HCEC 1CT (cell line): ENCODE results near the gene HDAC4.

Source experiments
- DNase-seq: peaks from one replicate; pipeline ENCODE4 v3.0.0-alpha.2; 2017

The HDAC4 gene

GRCh38 chr2:239305771-239306170 lies 95.0 kb downstream of the HDAC4 start:
- no peak for DNase-seq

GRCh38 chr2:239305222-239305575 lies 95.6 kb downstream of the HDAC4 start:
- no peak for DNase-seq

GRCh38 chr2:239304533-239305221 lies 96.1 kb downstream of the HDAC4 start:
- no peak for DNase-seq

DNA sequence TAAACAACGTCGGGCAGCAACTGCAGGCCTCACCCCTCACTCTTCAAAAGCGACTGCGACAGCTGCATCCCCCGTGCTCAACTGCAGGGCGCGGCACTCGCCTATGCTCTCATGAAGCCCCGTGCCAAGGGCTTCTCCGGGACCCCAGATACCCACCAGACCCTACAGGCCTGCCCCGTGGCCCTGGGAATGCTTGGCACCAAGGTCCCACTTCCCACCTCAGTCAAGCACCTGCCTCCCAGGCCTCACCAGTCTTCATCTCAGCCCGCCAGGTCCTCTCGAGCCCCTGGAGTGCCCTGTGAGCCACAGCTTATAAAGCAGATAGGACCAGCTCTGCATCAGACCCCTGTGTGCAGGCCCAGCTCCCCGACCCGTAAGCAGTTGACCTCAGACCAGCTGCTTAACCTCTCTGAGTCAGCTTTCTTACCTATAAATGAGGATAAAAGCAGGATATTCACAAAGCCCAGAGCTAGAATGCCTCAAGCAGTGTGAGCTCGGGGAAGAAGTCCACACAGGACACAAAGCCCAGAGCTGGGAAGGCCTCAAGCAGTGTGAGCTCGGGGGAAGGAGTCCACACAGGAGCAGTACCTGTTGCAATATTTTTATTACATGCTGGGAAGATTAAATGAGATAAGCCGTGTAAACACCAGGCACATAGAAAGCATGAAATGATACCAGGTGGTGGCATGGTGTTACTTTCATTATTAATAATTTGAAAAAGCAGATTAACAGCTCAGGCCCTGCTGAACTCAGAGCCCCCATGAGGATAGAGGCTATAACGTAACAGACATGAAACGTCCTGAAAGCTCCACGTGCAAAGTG lies 96.9 kb downstream of the HDAC4 start:
- DNase-seq: no peak

GRCh38 chr2:239302808-239303557 lies 97.8 kb downstream of the HDAC4 start:
- DNase-seq: no peak

DNA sequence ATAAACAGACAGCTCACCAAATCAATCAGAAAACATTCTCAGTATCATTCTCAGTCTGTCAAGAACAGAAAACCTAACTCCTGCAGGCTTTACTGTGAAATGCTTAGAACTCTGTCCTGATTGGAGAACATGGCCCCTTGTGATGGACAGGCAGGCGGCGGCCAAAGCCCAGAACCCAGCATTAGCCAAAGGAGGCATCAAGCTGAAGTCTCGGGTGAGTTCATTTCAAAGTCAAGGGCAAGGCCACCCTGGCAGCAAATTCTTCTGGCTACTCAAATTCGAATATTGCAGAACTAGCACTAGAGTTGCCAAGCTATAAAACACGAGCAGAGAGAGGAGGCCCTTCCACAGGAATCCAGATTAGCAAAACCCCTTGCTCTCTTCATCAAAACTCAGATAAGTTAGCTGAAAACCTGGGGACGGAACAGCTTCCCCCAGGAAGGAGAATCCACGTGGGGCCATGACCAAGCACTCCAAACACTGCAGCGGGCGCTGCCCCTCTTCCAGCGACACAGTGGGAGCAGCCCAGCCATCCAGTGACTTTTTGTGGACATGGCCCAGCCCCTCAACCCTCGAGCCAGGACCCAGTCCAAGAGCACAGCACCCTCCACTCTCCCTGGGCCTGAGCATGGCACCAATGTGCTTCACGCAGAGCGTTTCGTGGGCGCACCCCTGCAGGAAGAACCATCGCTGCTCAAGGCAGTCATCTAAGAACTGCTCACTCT lies 98.6 kb downstream of the HDAC4 start:
- no peak for DNase-seq

DNA sequence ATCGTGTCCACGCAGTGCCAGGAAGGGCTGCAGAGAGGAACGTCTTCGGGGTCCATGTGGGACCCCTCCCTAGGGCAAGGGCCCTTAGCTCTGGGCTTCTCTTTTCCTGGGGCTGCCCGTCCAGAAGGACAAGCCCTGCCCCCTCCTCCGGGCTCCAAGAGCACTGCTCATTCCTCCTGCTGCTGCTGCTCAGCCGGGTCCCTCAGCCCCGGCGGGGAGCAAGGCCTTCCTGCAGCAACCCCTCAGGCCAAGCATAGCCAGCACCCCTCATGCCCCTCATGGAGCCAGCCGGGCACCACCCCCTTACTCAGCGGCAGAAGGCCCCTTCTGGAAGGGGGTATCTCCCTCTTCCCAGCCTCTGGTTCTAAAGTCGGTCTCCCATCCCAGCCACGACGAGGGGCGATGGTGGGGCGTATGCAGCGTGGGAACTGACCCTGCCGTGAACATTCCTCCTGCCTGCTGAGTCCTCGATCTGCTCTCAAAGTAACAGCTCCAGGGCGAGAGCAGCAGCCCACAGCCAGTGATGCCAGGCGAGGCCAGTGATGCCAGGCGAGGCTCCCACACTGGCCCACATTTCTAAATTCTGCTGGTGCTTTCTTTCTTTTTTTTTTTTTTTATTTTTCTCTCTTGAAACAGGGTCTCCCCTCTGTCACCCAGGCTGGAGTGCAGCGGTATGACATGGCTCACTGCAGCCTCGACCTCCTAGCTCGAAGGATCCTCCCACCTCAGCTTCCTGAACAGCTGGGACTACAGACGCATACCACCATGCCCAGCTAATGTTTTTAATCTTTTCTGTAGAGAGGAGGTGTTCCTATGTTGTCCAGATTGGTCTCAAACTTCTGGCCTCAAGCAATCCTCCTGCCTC lies 99.7 kb downstream of the HDAC4 start:
- DNase-seq: no peak

DNA sequence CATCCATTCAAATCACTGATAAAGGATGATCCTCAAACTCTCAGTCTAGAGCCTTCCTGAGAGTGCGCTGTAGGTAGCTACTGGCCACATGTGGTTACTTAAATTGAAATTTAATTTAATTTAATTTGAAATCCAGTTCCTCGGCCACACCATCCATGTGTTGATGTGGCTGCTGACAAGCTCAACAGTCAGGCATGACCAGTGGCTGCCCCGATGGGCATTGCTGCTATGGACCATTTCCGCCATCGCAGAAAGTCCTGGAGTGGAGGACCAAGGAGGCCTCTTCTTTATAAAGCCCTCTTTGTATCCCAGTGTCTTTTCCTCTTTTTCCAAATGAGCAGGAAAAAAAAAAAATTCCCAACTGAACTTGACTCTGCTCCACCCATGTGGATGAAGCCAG lies 100.6 kb downstream of the HDAC4 start:
- DNase-seq: no peak

DNA sequence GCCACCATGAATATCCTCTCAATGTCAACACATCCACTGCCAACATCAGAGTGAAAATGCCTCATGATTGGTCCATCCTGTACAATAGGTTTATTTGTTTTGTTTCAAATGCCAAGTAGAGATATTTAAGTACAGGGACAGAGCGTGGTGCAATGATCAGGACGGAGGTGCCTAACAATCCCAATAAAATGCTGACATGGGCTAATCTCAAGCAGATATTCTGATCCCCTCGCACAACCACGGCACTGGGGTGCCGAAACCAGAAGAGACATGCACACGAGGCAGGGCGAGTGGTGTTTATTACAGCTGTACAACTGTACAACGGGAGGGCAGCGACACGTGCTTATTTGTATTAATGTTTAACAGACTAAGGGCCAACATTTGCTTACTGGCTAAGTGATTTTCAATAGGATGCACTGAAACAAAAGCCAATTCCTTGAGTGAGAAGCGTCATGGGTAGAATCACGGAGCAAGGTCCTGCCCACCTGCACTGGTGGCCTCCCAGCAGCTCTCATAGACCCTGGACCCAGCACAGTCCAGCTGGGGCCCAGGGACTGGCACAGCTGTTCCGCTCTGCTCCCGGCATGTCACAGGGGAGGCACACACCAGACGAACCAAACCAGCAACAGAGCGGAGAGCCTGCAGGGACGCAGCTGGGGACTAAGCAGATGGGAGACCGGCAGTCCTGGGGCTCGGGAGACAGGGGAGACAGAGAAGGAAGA lies 101.4 kb downstream of the HDAC4 start:
- no peak for DNase-seq

DNA sequence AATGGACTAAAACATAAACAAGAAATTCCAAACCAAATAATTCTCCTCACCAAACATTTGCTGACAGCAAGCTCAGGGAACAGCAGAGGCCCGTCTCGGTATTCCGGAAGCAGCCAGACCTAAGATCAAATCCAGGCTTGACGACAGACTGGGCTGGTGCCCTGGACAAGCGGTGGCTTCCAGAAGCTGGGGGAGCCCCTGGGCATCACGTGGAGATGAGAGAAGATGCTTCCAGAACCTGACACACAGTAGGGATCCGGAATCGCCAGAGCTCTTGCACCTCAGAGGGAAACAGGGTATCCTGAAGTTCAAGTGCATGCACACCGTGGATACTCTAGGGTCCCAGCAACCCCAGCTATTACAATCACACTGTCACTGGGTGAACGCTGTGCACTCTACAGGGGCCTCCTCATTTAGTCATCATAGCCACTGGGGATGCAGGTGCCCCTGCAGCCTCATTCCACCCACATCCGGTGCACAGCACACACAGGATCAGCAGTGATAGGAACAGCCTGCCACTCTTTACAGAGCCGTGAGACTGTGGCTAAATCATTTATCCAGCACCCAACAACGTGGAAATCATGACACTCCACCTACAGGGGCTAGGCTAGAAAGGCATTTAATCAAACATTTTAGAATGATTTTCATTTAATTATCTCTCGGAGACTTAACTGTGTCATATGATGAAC lies 102.6 kb downstream of the HDAC4 start:
- no peak for DNase-seq

DNA sequence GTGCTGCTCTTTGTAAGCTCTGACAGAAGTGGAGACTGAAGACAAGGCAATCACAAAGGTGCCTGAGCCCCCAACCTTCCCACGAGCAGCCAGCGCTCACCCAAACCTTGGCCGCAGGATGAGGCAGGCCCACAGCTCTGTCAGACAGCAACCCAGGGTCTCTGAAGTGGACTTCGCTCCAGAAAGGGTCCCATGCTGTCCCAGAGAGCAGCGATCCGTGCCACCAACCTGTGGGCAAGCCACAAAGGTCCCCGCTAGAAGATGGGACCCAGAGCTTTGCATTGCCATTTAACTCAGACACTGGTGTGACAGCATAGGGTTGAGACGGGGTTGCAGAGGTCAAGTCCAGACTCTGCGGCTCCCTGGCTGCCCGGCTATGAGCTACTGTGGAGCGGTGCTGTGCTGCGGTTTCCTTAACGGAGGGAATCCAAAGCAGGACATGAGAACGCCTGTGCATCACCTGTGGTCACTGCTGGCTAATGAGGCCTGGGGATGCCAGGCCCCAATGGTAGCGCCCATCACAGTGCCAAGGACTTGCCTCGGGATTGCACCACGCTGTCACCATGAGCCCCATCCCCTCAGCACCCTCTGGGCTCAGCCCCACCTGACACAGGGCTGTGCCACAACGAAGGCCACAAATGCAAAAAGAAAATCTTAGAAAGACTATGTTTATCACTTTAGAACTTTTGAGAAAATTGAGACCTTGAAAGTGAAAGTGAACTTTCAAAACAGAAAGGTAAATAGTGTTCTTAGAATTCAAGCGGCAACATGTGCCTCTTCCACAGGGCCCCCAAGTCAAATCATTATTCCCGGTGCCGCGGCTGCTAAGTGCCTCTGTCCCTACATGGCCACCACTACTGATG lies 103.4 kb downstream of the HDAC4 start:
- DNase-seq: no peak

- DNase-seq: no peak
Measured at GRCh38 chr2:239296020-239296932, 104.5 kb downstream of the HDAC4 start.

GRCh38 chr2:239295377-239296019 lies 105.3 kb downstream of the HDAC4 start:
- no peak for DNase-seq

- DNase-seq: no peak
Measured at GRCh38 chr2:239294571-239295054, 106.2 kb downstream of the HDAC4 start.

GRCh38 chr2:239293775-239294430 lies 106.9 kb downstream of the HDAC4 start:
- no peak for DNase-seq

DNA sequence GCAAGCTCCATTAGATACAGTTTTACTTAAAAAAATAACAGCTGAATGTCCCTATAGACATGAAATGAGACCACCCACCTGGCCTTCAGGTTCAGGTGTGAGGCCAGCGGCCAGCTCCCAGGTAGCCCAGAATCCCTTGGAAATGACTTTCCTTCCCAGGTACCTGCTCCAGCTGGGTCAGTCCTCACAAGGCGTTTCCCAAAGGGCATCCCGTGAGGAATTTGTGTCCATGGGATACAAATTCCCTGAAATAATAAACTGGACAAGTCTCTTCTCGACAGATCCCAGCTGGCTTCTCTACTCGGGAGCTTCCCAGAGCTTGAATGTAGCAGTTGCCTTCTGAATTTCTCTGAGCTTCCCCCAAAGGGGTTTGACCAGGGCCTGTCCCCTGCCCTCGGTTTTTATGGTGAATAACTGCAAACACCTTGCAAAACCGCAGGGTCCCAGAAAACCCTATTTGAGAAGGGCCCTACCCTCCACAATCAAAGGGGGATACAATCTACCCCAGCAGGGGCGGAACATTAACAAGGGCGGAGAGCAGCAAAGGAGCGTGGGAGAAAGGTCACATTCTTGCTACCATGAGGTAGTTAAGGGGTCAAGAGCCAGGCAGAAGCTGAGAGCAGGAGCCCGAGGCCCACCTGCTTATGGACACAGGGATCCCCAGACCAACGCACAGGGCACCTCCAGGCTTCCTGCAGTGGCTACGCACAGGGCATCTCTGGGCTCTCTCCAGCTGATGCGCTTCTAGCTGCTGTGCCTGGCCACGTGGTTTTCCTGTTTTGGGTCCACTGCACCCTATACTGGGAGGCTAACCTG lies 107.7 kb downstream of the HDAC4 start:
- no peak for DNase-seq
